ENCODE data around the gene LYAR.

GRCh38 chr4:4316150-4316495, 26.2 kb upstream of the LYAR start:
- TF ChIP-seq CTCF (IDR thresholded peaks at IDR 0.05; ENCODE audit: insufficient read depth, low read depth, low read length) (no peak), EZH2 (IDR thresholded peaks at IDR 0.05; ENCODE audit: insufficient read depth, low read length) (no peak)

All from astrocyte (in vitro differentiated cells and primary cell).